GM12878 (cell line): Measurements from ENCODE around the gene LRRIQ4. TPM values are rescaled to one million over a fixed set of nuclear protein-coding genes. Genes with fewer than 3 reads are reported as not detected.
A peak's percentile ranks its signal among the peaks of the same experiment; 100 is the strongest.

Source experiments
- BHLHE40 ChIP-seq, 2 experiments: fragments of 450-650 bp in 1 of 2; IDR thresholded peaks; 2 replicates each; pipeline ENCODE4 v1.6.1; 2011 to 2017; ENCODE audit warnings: low read depth in 2 of 2, borderline replicate concordance in 1 of 2, improper control_type of control experiment in 1 of 2, low read length in 1 of 2, mild to moderate bottlenecking in 1 of 2
- BMI1 ChIP-seq: fragments of 450-650 bp; IDR thresholded peaks from 2 replicates; pipeline ENCODE4 v1.6.1; 2016; ENCODE audit warnings: mild to moderate bottlenecking, moderate library complexity, borderline replicate concordance
- E4F1 ChIP-seq: fragments of 450-650 bp; IDR thresholded peaks from 2 replicates; pipeline ENCODE4 v1.6.1; 2018; ENCODE audit warnings: borderline replicate concordance, mild to moderate bottlenecking; ENCODE audit not compliant: partially characterized antibody
- ETV6 ChIP-seq, 2 experiments: fragments of 450-650 bp in 1 of 2; IDR thresholded peaks in 1 of 2; conservative IDR thresholded peaks in 1 of 2; 2 replicates each; pipeline ENCODE4 v1.6.1; 2014; ENCODE audit warnings: antibody characterized with exemption in 1 of 2, borderline replicate concordance in 1 of 2, low read depth in 1 of 2, mild to moderate bottlenecking in 1 of 2, moderate library complexity in 1 of 2
- FOXK2 ChIP-seq: fragments of 450-650 bp; IDR thresholded peaks from 2 replicates; pipeline ENCODE4 v1.6.1; 2017; ENCODE audit warnings: mild to moderate bottlenecking, moderate library complexity
- MTA3 ChIP-seq: IDR thresholded peaks from 2 replicates; pipeline ENCODE4 v1.6.1; 2012; ENCODE audit warnings: low read length, inconsistent platforms, borderline replicate concordance
- NKRF ChIP-seq: fragments of 450-650 bp; conservative IDR thresholded peaks from 2 replicates; pipeline ENCODE4 v1.6.1; 2017; ENCODE audit warnings: mild to moderate bottlenecking, moderate library complexity
- PAX5 ChIP-seq: IDR thresholded peaks from 2 replicates; pipeline ENCODE4 v1.6.1; 2011; ENCODE audit warnings: low read depth, low read length, borderline replicate concordance
- PKNOX1 ChIP-seq: fragments of 450-650 bp; IDR thresholded peaks from 2 replicates; pipeline ENCODE4 v1.6.1; 2016; ENCODE audit warnings: mild to moderate bottlenecking
- POLR2AphosphoS2 ChIP-seq: IDR thresholded peaks from 2 replicates; pipeline ENCODE4 v1.6.1; 2011; ENCODE audit warnings: low read depth, mild to moderate bottlenecking, low read length, improper control_type of control experiment, moderate library complexity
- POLR2AphosphoS5 ChIP-seq: IDR thresholded peaks from 2 replicates; pipeline ENCODE4 v1.6.1; 2011; ENCODE audit warnings: mild to moderate bottlenecking, low read length, inconsistent platforms
- SMARCA5 ChIP-seq: fragments of 450-650 bp; IDR thresholded peaks from 2 replicates; pipeline ENCODE4 v1.6.1; 2017; ENCODE audit warnings: mild to moderate bottlenecking
- STAT1 ChIP-seq: fragments of 450-650 bp; conservative IDR thresholded peaks from 2 replicates; pipeline ENCODE4 v1.6.1; 2014; ENCODE audit warnings: antibody characterized with exemption, mild to moderate bottlenecking
- SUZ12 ChIP-seq: fragments of 200-600 bp; sonication (generic); IDR thresholded peaks from one replicate; pipeline ENCODE4 v1.6.1; 2018; ENCODE audit warnings: antibody characterized with exemption, mild to moderate bottlenecking; ENCODE audit not compliant: unreplicated experiment
- USF2 ChIP-seq: IDR thresholded peaks from 2 replicates; pipeline ENCODE4 v1.6.1; 2011; ENCODE audit warnings: low read depth, low read length, improper control_type of control experiment, borderline replicate concordance
- ZBTB40 ChIP-seq: fragments of 450-650 bp; IDR thresholded peaks from 2 replicates; pipeline ENCODE4 v1.6.1; 2016; ENCODE audit warnings: mild to moderate bottlenecking, moderate library complexity, borderline replicate concordance
- ZZZ3 ChIP-seq: IDR thresholded peaks from 2 replicates; pipeline ENCODE4 v1.6.1; 2011; ENCODE audit warnings: low read depth; ENCODE audit not compliant: control insufficient read depth, insufficient read length
- polyA plus RNA-seq, 11 experiments: library from polyadenylated mRNA; depleted of rRNA in 4 of 11; unstranded in 6 of 11; stranded (reverse) in 5 of 11; fragments of >200 nt; fragmentation: Nextera tagmentation in 4 of 11; fragmentation: Illumina TruSeq in 1 of 11; extraction: Ambion mirVana in 4 of 11; extraction: Trizol in 1 of 11; gene quantifications; 1 replicate in 1 of 11; 2 replicates in 10 of 11; pipeline versions ENCODE4 v1.2.1 to v1.2.3, GENCODE V29; 2011 to 2016; ENCODE audit warnings: inconsistent platforms in 2 of 11, missing spikeins in 2 of 11, low read depth in 1 of 11
- total RNA-seq, 4 experiments: library from RNA; depleted of rRNA in 3 of 4; stranded (reverse); fragments of >200 nt in 3 of 4; fragmentation: Illumina TruSeq in 1 of 4; extraction: Trizol in 1 of 4; gene quantifications; 2 replicates each; pipeline versions ENCODE4 v1.2.1 to v1.2.3, GENCODE V29; 2013 to 2021

The LRRIQ4 gene
- total and polyA plus RNA-seq, 10 of the 15 experiments (the other 5 are each of a cell fraction or from before 2014, with no cell fraction given), result 0.06 to 0.21 (median 0.14) TPM; not detected in 3

GRCh38 chr3:169813757-169814517 lies 1.3 kb downstream of the LRRIQ4 start (continued):
- TF ChIP-seq BMI1, result no peak
- peak; percentile 87 for TF ChIP-seq PAX5
- TF ChIP-seq FOXK2, result no peak
- peak; percentile 48; the same call in 1 of the 2 replicates for TF ChIP-seq NKRF
- TF ChIP-seq PKNOX1, result peak; percentile 96
- no peak for TF ChIP-seq MTA3
- peak in 1 of 2 experiments; percentile 58; a peak in 1 of 4 replicates for TF ChIP-seq ETV6 (conservative IDR thresholded peaks at IDR 0.05 in 1 of 2, IDR thresholded peaks at IDR 0.05 in 1 of 2; ENCODE audit: borderline replicate concordance in 1 of 2, low read depth in 1 of 2)
- TF ChIP-seq SUZ12, result no peak
- TF ChIP-seq ZZZ3, result no peak
- TF ChIP-seq BHLHE40 (IDR thresholded peaks at IDR 0.05; ENCODE audit: borderline replicate concordance in 1 of 2, low read depth in 2 of 2, low read length in 1 of 2), result peak; percentile 90 to 96
- TF ChIP-seq USF2, result peak; percentile 79
- TF ChIP-seq POLR2AphosphoS2, result no peak
- TF ChIP-seq ZBTB40, result no peak
- TF ChIP-seq E4F1, result no peak
- no peak for TF ChIP-seq SMARCA5
- TF ChIP-seq STAT1, result peak; percentile 61; the same call in 1 of the 2 replicates
- peak; percentile 71 for TF ChIP-seq POLR2AphosphoS5
